K562 (cell line): Measurements from ENCODE around the gene EMC10. TPM values are rescaled to one million over a fixed set of nuclear protein-coding genes. Genes with fewer than 3 reads are reported as not detected.

ENCODE experiments used
- ARID1B ChIP-seq: fragments of 450-650 bp; IDR thresholded peaks from 2 replicates; pipeline ENCODE4 v1.6.1; 2016; ENCODE audit warnings: antibody characterized with exemption, mild to moderate bottlenecking, inconsistent platforms
- CTBP1 ChIP-seq: fragments of 450-650 bp; IDR thresholded peaks from 2 replicates; pipeline ENCODE4 v1.6.1; 2016; ENCODE audit warnings: borderline replicate concordance
- EWSR1 ChIP-seq: fragments of 450-650 bp; IDR thresholded peaks from 2 replicates; pipeline ENCODE4 v1.6.1; 2018; ENCODE audit warnings: borderline replicate concordance, mild to moderate bottlenecking, low read depth, moderate library complexity; ENCODE audit not compliant: partially characterized antibody
- FOXM1 ChIP-seq, 2 experiments: fragments of 450-650 bp in 1 of 2; sonication (generic) in 1 of 2; formaldehyde crosslinking in 1 of 2; IDR thresholded peaks; 2 replicates each; pipeline versions ENCODE4 v1.6.1 to v1.9.0; 2017 to 2022; ENCODE audit warnings: low read depth in 2 of 2, mild to moderate bottlenecking in 2 of 2, missing genetic modification reagents in 1 of 2, moderate library complexity in 1 of 2
- HOXB6 ChIP-seq: fragments of 250-450 bp; sonication (Bioruptor Pico); IDR thresholded peaks from 2 replicates; pipeline ENCODE4 v1.5.1; 2022; ENCODE audit warnings: mild to moderate bottlenecking, borderline replicate concordance
- RBM17 ChIP-seq: fragments of 200-400 bp; formaldehyde crosslinking; IDR thresholded peaks from 2 replicates; pipeline ENCODE4 v1.6.1; 2017; ENCODE audit warnings: low read depth, mild to moderate bottlenecking, low read length, borderline replicate concordance
- SAP30 ChIP-seq: fragments of 200-600 bp; sonication (generic); IDR thresholded peaks from 2 replicates; pipeline ENCODE4 v1.6.1; 2012; ENCODE audit warnings: borderline replicate concordance, low read depth, mild to moderate bottlenecking, moderate library complexity, low read length, control low read depth, inconsistent platforms; ENCODE audit not compliant: insufficient read depth, poor library complexity, severe bottlenecking
- ZKSCAN8 ChIP-seq: fragments of 200-800 bp; sonication (Bioruptor generic); IDR thresholded peaks from 2 replicates; pipeline ENCODE4 v1.6.1; 2016; ENCODE audit warnings: missing genetic modification characterization, missing compliant biosample characterization
- ZNF696 ChIP-seq: fragments of 250-450 bp; sonication (Bioruptor Pico); conservative IDR thresholded peaks from 2 replicates; pipeline ENCODE4 v1.4.0; 2020; ENCODE audit warnings: mild to moderate bottlenecking, moderate library complexity
- ZNF766 ChIP-seq: fragments of 200-800 bp; sonication (Bioruptor generic); conservative IDR thresholded peaks from 2 replicates; pipeline ENCODE4 v1.6.1; 2016; ENCODE audit warnings: missing genetic modification characterization, missing compliant biosample characterization
- polyA plus RNA-seq, 8 experiments: library from polyadenylated mRNA; depleted of rRNA in 4 of 8; stranded (reverse) in 5 of 8; unstranded in 3 of 8; fragments of >200 nt; fragmentation: Nextera tagmentation in 2 of 8; fragmentation: Illumina TruSeq in 1 of 8; extraction: Ambion mirVana in 2 of 8; extraction: Trizol in 1 of 8; gene quantifications; 2 replicates each; pipeline versions ENCODE4 v1.2.1 to v1.2.3, GENCODE V29; 2011 to 2014; ENCODE audit warnings: inconsistent platforms in 1 of 8, missing spikeins in 1 of 8
- total RNA-seq, 7 experiments: library from RNA; depleted of rRNA in 6 of 7; stranded (reverse); fragments of >200 nt in 6 of 7; fragmentation: Illumina TruSeq in 2 of 7; extraction: Trizol in 2 of 7; gene quantifications; 2 replicates each; pipeline versions ENCODE4 v1.2.1 to v1.2.3, GENCODE V29; 2011 to 2021; ENCODE audit warnings: low replicate concordance in 1 of 7
- TF ChIP-seq, protein P1 (sequence below): sonication (generic); formaldehyde crosslinking; IDR thresholded peaks from 2 replicates; pipeline ENCODE4 v1.8.0; 2023; ENCODE audit warnings: mild to moderate bottlenecking, missing genetic modification reagents
- TF ChIP-seq, protein P2 (sequence below): fragments of 200-800 bp; sonication (Bioruptor generic); IDR thresholded peaks from 2 replicates; pipeline ENCODE4 v1.6.1; 2017; ENCODE audit warnings: missing genetic modification characterization, missing compliant biosample characterization
- TF ChIP-seq, protein P3 (sequence below): fragments of 450-650 bp; formaldehyde crosslinking; IDR thresholded peaks from 2 replicates; pipeline ENCODE4 v1.4.0; 2022; ENCODE audit warnings: missing genetic modification characterization
- TF ChIP-seq, protein P4 (sequence below): fragments of 250-450 bp; sonication (Bioruptor Pico); IDR thresholded peaks from 2 replicates; pipeline ENCODE4 v1.9.0; 2021; ENCODE audit warnings: mild to moderate bottlenecking, inconsistent platforms
- TF ChIP-seq, protein P5 (sequence below): fragments of 450-650 bp; conservative IDR thresholded peaks from 2 replicates; pipeline ENCODE4 v1.6.1; 2016; ENCODE audit warnings: missing genetic modification characterization, low read depth, mild to moderate bottlenecking, missing compliant biosample characterization, moderate library complexity

Gene EMC10
- total and polyA plus RNA-seq, 9 of the 15 experiments (the other 6 are each of a cell fraction or from before 2014, with no cell fraction given) = 1.4 to 46.0 (median 13.1) TPM

DNA sequence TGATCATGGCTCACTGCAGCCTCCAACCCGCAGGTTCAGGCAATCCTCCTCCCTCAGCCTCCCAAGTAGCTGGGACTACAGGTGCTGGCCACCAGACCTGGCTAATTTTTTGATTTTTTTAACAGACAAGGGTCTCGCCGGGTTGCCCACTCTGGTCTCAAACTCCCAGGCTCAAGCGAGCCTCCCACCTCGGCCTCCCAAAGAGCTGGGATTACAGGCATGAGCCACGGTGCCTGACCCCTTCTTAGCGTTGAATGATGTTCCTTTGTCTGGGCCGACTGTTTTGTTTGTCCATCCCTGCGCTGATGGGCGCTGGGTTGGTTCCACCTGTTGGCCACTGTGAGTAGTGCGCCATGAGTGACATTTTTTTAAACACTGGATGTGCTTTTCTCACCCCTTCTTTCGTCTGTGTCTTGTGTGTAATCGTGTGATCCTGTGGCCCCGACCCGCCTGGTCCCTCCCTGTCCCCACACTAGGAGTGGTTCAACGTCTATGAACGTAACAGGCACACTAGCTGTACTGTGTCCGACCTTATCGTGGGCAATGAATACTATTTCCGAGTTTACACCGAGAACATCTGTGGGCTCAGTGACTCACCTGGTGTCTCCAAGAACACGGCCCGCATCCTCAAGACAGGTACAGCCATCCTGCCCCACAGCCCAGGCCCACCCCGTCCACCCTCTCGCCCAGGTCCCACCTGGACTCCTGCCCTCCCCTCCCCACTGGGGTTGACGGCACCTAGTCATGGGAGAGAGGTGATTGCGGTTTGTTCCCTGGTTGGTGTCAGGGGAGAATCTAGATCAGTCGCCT, 15.0 kb upstream of the EMC10 start (continued):
- TF ChIP-seq, protein P1, sequence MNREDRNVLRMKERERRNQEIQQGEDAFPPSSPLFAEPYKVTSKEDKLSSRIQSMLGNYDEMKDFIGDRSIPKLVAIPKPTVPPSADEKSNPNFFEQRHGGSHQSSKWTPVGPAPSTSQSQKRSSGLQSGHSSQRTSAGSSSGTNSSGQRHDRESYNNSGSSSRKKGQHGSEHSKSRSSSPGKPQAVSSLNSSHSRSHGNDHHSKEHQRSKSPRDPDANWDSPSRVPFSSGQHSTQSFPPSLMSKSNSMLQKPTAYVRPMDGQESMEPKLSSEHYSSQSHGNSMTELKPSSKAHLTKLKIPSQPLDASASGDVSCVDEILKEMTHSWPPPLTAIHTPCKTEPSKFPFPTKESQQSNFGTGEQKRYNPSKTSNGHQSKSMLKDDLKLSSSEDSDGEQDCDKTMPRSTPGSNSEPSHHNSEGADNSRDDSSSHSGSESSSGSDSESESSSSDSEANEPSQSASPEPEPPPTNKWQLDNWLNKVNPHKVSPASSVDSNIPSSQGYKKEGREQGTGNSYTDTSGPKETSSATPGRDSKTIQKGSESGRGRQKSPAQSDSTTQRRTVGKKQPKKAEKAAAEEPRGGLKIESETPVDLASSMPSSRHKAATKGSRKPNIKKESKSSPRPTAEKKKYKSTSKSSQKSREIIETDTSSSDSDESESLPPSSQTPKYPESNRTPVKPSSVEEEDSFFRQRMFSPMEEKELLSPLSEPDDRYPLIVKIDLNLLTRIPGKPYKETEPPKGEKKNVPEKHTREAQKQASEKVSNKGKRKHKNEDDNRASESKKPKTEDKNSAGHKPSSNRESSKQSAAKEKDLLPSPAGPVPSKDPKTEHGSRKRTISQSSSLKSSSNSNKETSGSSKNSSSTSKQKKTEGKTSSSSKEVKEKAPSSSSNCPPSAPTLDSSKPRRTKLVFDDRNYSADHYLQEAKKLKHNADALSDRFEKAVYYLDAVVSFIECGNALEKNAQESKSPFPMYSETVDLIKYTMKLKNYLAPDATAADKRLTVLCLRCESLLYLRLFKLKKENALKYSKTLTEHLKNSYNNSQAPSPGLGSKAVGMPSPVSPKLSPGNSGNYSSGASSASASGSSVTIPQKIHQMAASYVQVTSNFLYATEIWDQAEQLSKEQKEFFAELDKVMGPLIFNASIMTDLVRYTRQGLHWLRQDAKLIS = no peak
- no peak for TF ChIP-seq RBM17
- TF ChIP-seq, protein P2, sequence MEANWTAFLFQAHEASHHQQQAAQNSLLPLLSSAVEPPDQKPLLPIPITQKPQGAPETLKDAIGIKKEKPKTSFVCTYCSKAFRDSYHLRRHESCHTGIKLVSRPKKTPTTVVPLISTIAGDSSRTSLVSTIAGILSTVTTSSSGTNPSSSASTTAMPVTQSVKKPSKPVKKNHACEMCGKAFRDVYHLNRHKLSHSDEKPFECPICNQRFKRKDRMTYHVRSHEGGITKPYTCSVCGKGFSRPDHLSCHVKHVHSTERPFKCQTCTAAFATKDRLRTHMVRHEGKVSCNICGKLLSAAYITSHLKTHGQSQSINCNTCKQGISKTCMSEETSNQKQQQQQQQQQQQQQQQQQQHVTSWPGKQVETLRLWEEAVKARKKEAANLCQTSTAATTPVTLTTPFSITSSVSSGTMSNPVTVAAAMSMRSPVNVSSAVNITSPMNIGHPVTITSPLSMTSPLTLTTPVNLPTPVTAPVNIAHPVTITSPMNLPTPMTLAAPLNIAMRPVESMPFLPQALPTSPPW (CRISPR knock-in tag) = no peak
- TF ChIP-seq HOXB6 (CRISPR knock-in tag) = no peak
- TF ChIP-seq, protein P3, sequence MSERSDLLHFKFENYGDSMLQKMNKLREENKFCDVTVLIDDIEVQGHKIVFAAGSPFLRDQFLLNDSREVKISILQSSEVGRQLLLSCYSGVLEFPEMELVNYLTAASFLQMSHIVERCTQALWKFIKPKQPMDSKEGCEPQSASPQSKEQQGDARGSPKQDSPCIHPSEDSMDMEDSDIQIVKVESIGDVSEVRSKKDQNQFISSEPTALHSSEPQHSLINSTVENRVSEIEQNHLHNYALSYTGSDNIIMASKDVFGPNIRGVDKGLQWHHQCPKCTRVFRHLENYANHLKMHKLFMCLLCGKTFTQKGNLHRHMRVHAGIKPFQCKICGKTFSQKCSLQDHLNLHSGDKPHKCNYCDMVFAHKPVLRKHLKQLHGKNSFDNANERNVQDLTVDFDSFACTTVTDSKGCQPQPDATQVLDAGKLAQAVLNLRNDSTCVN (CRISPR knock-in tag) = no peak
- TF ChIP-seq SAP30 = no peak
- peak; percentile 70; the same call in 1 of the 2 replicates for TF ChIP-seq CTBP1
- no peak for TF ChIP-seq ZNF766 (CRISPR knock-in tag)
- TF ChIP-seq ZKSCAN8 = no peak
- TF ChIP-seq, protein P4, sequence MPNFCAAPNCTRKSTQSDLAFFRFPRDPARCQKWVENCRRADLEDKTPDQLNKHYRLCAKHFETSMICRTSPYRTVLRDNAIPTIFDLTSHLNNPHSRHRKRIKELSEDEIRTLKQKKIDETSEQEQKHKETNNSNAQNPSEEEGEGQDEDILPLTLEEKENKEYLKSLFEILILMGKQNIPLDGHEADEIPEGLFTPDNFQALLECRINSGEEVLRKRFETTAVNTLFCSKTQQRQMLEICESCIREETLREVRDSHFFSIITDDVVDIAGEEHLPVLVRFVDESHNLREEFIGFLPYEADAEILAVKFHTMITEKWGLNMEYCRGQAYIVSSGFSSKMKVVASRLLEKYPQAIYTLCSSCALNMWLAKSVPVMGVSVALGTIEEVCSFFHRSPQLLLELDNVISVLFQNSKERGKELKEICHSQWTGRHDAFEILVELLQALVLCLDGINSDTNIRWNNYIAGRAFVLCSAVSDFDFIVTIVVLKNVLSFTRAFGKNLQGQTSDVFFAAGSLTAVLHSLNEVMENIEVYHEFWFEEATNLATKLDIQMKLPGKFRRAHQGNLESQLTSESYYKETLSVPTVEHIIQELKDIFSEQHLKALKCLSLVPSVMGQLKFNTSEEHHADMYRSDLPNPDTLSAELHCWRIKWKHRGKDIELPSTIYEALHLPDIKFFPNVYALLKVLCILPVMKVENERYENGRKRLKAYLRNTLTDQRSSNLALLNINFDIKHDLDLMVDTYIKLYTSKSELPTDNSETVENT (CRISPR knock-in tag) = no peak
- no peak for TF ChIP-seq ZNF696 (CRISPR knock-in tag)
- TF ChIP-seq ARID1B = 0 out of 2 replicates have a peak, but pooled peaks have one; percentile 11
- TF ChIP-seq EWSR1 = no peak
- TF ChIP-seq, protein P5, sequence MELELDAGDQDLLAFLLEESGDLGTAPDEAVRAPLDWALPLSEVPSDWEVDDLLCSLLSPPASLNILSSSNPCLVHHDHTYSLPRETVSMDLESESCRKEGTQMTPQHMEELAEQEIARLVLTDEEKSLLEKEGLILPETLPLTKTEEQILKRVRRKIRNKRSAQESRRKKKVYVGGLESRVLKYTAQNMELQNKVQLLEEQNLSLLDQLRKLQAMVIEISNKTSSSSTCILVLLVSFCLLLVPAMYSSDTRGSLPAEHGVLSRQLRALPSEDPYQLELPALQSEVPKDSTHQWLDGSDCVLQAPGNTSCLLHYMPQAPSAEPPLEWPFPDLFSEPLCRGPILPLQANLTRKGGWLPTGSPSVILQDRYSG (tag) = no peak
- no peak for TF ChIP-seq FOXM1 (IDR thresholded peaks at IDR 0.05; ENCODE audit: low read depth)
- TF ChIP-seq FOXM1 (CRISPR knock-in tag; IDR thresholded peaks at IDR 0.05; ENCODE audit: low read depth) = no peak
